ENCODE measurements around the gene ALK. TPM values are rescaled to one million over a fixed set of nuclear protein-coding genes. Genes with fewer than 3 reads are reported as not detected.

Gene ALK
- total and polyA plus RNA-seq, 10 of the 15 experiments (the other 5 are each of a cell fraction or from before 2014, with no cell fraction given), result 0.11 TPM; not detected in 9

GRCh38 chr2:29628862-29629261 lies 292.5 kb downstream of the ALK start:
- no peak overlapping the region for H2AFZ ChIP-seq (ENCODE audit: control insufficient read depth, low read depth, low read length)
- no peak overlapping the region for H3K4me2 ChIP-seq (ENCODE audit: control insufficient read depth, insufficient read depth)
- in situ Hi-C loops (cut with MboI), result no loop called here
- DNase-seq (ENCODE audit: low read depth, low spot score), result no peak
- SMC1A ChIA-PET (ENCODE audit: uncharacterized antibody, unreplicated experiment), result no interaction called here
- no peak overlapping the region for H3K4me3 ChIP-seq
- H3K79me2 ChIP-seq (ENCODE audit: control insufficient read depth, insufficient read depth, low read length), result no peaks in the 10 kb centered on the region
- no peaks in the 10 kb centered on the region for H3K9me3 ChIP-seq (replicated peaks; ENCODE audit: control insufficient read depth, insufficient read depth, low read length)
- no TSS peak for BruUV-seq (replicated peaks)
- no peaks in the 10 kb centered on the region for H4K20me1 ChIP-seq (ENCODE audit: control insufficient read depth, insufficient read depth)
- 20% methylated on average over 4 of the region's 4 CpGs for WGBS (ENCODE audit: insufficient coverage, insufficient replicate concordance, low lambda C conversion rate, missing lambda C conversion rate)
- no peak for ATAC-seq
- no peak overlapping the region for H3K27ac ChIP-seq (ENCODE audit: control insufficient read depth, insufficient read depth)
- RAD21 ChIA-PET (ENCODE audit: unreplicated experiment), result no interaction called here
- no peak overlapping the region for H3K9ac ChIP-seq (ENCODE audit: control insufficient read depth, insufficient read depth, low read length)
- peaks cover 0 to 2% of the 10 kb centered on the region in 2 experiments for H3K27me3 ChIP-seq (replicated peaks in 1 of 2; ENCODE audit: control insufficient read depth in 2 of 2, insufficient read depth in 2 of 2, low read length in 1 of 2)
- no peak for FAIRE-seq
- no peaks in the 10 kb centered on the region for H3K36me3 ChIP-seq (ENCODE audit: control insufficient read depth in 2 of 2, insufficient read depth in 2 of 2, low read length in 1 of 2)
- POLR2A ChIA-PET, result no interaction called here
- no peaks in the 10 kb centered on the region for H3K4me1 ChIP-seq (ENCODE audit: control insufficient read depth, insufficient read depth, low read length)
- TF ChIP-seq MYB (IDR thresholded peaks at IDR 0.05; ENCODE audit: borderline replicate concordance, low read depth, low read length) (no peak), ZNF622 (IDR thresholded peaks at IDR 0.05) (no peak), RELA (IDR thresholded peaks at IDR 0.05; ENCODE audit: borderline replicate concordance, partially characterized antibody) (no peak), TAF1 (IDR thresholded peaks at IDR 0.05; ENCODE audit: borderline replicate concordance, low read depth, low read length) (no peak), MEF2B (IDR thresholded peaks at IDR 0.05; ENCODE audit: partially characterized antibody, poor library complexity, severe bottlenecking) (no peak), MEF2A (IDR thresholded peaks at IDR 0.05; ENCODE audit: insufficient read depth, low read depth, low read length) (no peak), MTA2 (IDR thresholded peaks at IDR 0.05; ENCODE audit: low read depth) (no peak), NR2C2 (IDR thresholded peaks at IDR 0.05; ENCODE audit: borderline replicate concordance, control insufficient read depth, insufficient read length, low read depth) (no peak), POU2F2 (IDR thresholded peaks at IDR 0.05; ENCODE audit: borderline replicate concordance, low read depth, low read length) (no peak), TCF7 (IDR thresholded peaks at IDR 0.05; ENCODE audit: borderline replicate concordance) (no peak), SIX5 (IDR thresholded peaks at IDR 0.05; ENCODE audit: low read depth, low read length, severe bottlenecking) (no peak)
- intact Hi-C loops (cut with micrococcal nuclease; ENCODE audit: unreplicated experiment), result no loop called here
- CTCF ChIA-PET, result no interaction called here

Data from GM12878 (cell line).